Activated naive CD8-positive, alpha-beta T cell treated with anti-CD3 and anti-CD28 coated beads, Interleukin-2, amount 10 ng/mL, durations not matched to agents 7 days and 5 days (primary cell): ENCODE data around the gene SSTR5. TPM values are rescaled to one million over a fixed set of nuclear protein-coding genes. Genes with fewer than 3 reads are reported as not detected.

ENCODE experiments used
- ATAC-seq: fragments of 150-1000 bp; cut with Tn5 transposase; one replicate; pipeline ENCODE4 v1.10.0; 2021; ENCODE audit warnings: low read depth, moderate library complexity
- POLR2A ChIA-PET: fragments of 350-600 bp; sonication (Branson Sonifier 250); formaldehyde crosslinking; loops from one replicate; lab custom pipeline; 2021; ENCODE audit warnings: antibody characterized with exemption; lab: Charles Lee
- DNase-seq: peaks from one replicate; pipeline ENCODE4 v3.0.0; 2021
- H3K27ac Mint-ChIP-seq: one replicate; pipeline ENCODE4 v1.8.0; 2022; ENCODE audit warnings: mild to moderate bottlenecking, mixed read lengths
- H3K27me3 Mint-ChIP-seq: one replicate; pipeline ENCODE4 v1.8.0; 2022; ENCODE audit warnings: mild to moderate bottlenecking, moderate library complexity, mixed read lengths
- H3K36me3 Mint-ChIP-seq: one replicate; pipeline ENCODE4 v1.8.0; 2021; ENCODE audit warnings: mild to moderate bottlenecking, mixed read lengths
- H3K4me1 Mint-ChIP-seq: one replicate; pipeline ENCODE4 v1.8.0; 2021; ENCODE audit warnings: mixed read lengths
- H3K4me3 Mint-ChIP-seq: one replicate; pipeline ENCODE4 v1.8.0; 2022; ENCODE audit warnings: mild to moderate bottlenecking, moderate library complexity, mixed read lengths
- H3K9me3 Mint-ChIP-seq: one replicate; pipeline ENCODE4 v1.8.0; 2021; ENCODE audit warnings: mixed read lengths
- total RNA-seq, 2 experiments: library from RNA; stranded (reverse); gene quantifications; one replicate each; pipeline ENCODE4 v1.2.3, GENCODE V29; 2021

The SSTR5 gene
- total RNA-seq, 2 experiments from 2014 or later: not detected

- H3K36me3 Mint-ChIP-seq: no peaks in the 10 kb centered on the region
- DNase-seq: no peak
- no peak overlapping the region for H3K4me3 Mint-ChIP-seq
- H3K9me3 Mint-ChIP-seq: no peaks in the 10 kb centered on the region
- no peak for ATAC-seq
- H3K27ac Mint-ChIP-seq: no peak overlapping the region
- H3K27me3 Mint-ChIP-seq: peaks cover 2% of the 10 kb centered on the region
- no peaks in the 10 kb centered on the region for H3K4me1 Mint-ChIP-seq
- POLR2A ChIA-PET: no interaction called here
Measured at GRCh38 chr16:1108299-1109252, 36.0 kb downstream of the SSTR5 start.

- H3K27ac Mint-ChIP-seq: no peak overlapping the region
- H3K4me3 Mint-ChIP-seq: no peak overlapping the region
- DNase-seq (no peak), ATAC-seq (no peak)
- H3K4me1 Mint-ChIP-seq: no peaks in the 10 kb centered on the region
- H3K9me3 Mint-ChIP-seq: no peaks in the 10 kb centered on the region
- H3K27me3 Mint-ChIP-seq: no peaks in the 10 kb centered on the region
- no peaks in the 10 kb centered on the region for H3K36me3 Mint-ChIP-seq
- POLR2A ChIA-PET: no interaction called here
Measured at GRCh38 chr16:1109648-1110047, 37.1 kb downstream of the SSTR5 start.

DNA sequence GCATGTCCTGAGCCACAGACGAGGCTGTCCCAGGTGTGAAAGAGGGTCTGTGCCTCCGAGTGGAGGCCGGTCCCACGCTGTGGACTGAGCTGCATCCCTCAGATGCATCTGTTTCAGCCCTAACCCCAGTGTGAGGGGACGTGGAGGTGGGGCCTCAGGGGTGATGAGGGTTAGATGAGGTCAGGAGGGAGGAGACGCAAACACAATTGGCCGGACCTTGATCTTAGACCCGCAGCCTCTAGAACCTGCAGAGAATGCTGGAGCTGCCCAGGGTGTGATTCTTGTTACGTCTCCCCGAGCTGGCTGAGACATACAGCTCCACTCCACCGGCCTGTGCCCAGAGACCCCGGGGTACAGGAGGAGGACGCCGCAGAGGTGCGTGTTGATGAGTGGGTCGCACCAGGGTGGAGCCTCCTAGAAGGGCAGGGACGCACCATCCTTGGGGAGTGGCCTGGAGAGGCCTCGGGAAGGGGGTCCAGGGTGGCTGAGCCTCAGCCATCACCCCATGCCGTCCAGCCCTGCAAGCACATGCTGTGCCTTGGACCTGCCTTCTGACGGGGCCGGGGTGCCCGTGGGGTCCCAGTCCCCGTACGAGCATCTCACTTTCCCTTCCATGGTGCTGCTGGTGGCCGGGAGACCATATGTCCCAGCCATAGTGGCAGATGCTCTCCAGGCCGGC is 40.1 kb downstream of the SSTR5 start:
- POLR2A ChIA-PET: no interaction called here
- Mint-ChIP-seq H3K36me3 (no peaks in the 10 kb centered on the region), H3K4me3 (no peak overlapping the region), H3K9me3 (no peaks in the 10 kb centered on the region), H3K27me3 (no peaks in the 10 kb centered on the region), H3K27ac (no peak overlapping the region), H3K4me1 (no peaks in the 10 kb centered on the region)
- DNase-seq (no peak), ATAC-seq (no peak)

GRCh38 chr16:1113489-1113888 is 40.9 kb downstream of the SSTR5 start:
- no peak overlapping the region for H3K27ac Mint-ChIP-seq
- H3K4me3 Mint-ChIP-seq: no peak overlapping the region
- POLR2A ChIA-PET: no interaction called here

DNA sequence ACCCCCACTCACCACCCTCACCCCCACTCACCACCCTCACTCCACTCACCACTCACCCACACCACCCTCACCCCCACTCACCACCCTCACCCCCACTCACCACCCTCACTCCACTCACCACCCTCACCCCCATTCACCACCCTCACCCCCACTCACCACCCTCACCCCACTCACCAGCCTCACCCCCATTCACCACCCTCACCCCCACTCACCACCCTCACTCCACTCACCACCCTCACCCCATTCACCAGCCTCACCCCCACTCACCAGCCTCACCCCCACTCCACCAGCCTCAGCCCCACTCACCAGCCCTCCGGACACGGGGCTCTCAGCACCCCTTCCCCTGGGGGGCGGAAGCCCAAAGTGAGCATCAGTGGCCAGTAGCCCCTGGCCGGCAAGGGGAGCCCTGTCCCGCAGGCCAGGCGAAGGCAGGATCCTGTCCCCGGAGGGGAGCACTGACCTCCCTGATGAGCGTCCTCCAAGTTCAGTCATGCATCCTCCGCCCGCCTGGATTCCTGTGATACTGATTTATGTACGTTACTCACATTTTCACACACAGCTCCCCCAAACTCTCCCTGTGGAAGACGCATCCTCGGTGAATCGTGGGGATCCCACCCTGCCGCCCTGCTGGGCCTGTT is 41.5 kb downstream of the SSTR5 start:
- Mint-ChIP-seq H3K9me3 (no peaks in the 10 kb centered on the region), H3K4me3 (no peak overlapping the region), H3K27ac (no peak overlapping the region), H3K36me3 (no peaks in the 10 kb centered on the region), H3K27me3 (no peaks in the 10 kb centered on the region), H3K4me1 (no peaks in the 10 kb centered on the region)
- DNase-seq (no peak), ATAC-seq (no peak)
- POLR2A ChIA-PET: no interaction called here

More at GRCh38 chr16:1113489-1113888, 40.9 kb downstream of the SSTR5 start:
- Mint-ChIP-seq H3K27me3 (no peaks in the 10 kb centered on the region), H3K4me1 (no peaks in the 10 kb centered on the region), H3K36me3 (no peaks in the 10 kb centered on the region), H3K9me3 (no peaks in the 10 kb centered on the region)
- DNase-seq: no peak
- no peak for ATAC-seq

DNA sequence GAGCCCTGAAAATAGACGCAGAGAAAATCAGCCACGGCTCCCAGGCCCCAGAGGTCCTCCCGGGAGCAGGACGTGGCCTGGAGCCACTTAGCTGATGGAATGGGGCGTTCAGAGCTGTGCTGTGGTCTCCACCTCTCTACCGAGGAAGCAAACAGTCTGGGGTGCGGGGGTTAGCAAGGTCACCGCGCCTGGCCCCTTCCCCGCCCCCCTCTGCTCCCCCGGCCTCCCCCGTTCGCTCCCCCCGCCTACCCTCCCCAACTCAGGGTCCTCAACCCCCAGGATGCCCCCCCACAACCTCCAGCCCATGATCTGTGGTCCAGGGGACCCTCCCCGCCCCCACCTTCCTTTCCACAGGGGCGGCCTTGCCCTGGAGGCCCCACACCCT is 44.1 kb downstream of the SSTR5 start:
- DNase-seq: no peak
- no peaks in the 10 kb centered on the region for H3K36me3 Mint-ChIP-seq
- no peak overlapping the region for H3K27ac Mint-ChIP-seq
- POLR2A ChIA-PET: no interaction called here
- no peak overlapping the region for H3K4me3 Mint-ChIP-seq
- no peak for ATAC-seq
- H3K9me3 Mint-ChIP-seq: no peaks in the 10 kb centered on the region
- no peaks in the 10 kb centered on the region for H3K27me3 Mint-ChIP-seq
- no peaks in the 10 kb centered on the region for H3K4me1 Mint-ChIP-seq

DNA sequence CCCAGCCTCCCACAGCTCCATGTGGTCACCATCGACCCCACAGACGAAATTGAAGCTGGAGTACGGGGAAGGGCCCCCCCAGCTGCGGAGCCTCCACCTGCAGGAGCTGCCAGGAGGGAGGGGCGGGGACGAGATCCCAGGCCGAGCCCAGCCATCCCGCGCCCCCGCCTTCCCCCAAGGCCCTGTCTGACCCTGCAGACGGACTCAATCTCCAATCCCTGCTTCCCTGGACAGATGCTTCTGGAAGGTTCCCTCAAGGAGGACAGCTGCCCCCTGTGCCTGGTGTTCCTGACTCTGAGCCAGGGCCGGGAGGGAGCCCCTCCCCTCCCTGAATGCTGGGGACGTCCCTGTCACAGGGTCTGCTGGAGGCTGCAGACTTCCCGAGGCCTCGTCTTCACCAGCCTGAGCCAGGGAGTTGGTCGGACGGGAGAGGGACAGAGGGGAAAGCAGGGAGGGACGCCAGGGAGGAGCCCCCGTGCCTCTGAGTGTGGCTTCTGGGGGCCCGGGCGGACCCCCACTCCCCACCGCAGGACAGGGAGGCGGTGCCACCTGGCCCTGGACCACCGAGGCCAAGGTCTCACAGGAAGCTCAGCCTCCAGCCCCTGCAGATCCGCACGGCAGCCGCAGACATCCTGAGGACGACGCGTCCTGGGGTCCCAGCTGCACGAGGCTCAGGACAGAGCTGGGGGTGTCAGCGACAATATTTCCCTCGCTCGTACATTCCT is 44.8 kb downstream of the SSTR5 start:
- H3K4me3 Mint-ChIP-seq: no peak overlapping the region
- POLR2A ChIA-PET: no interaction called here
- ATAC-seq: no peak
- DNase-seq: no peak
- H3K36me3 Mint-ChIP-seq: no peaks in the 10 kb centered on the region
- H3K27ac Mint-ChIP-seq: no peak overlapping the region
- H3K27me3 Mint-ChIP-seq: no peaks in the 10 kb centered on the region
- H3K4me1 Mint-ChIP-seq: no peaks in the 10 kb centered on the region
- H3K9me3 Mint-ChIP-seq: no peaks in the 10 kb centered on the region

- H3K4me3 Mint-ChIP-seq: no peak overlapping the region
- H3K36me3 Mint-ChIP-seq: no peaks in the 10 kb centered on the region
- POLR2A ChIA-PET: no interaction called here
- ATAC-seq (no peak), DNase-seq (no peak)
- no peaks in the 10 kb centered on the region for H3K9me3 Mint-ChIP-seq
- no peak overlapping the region for H3K27ac Mint-ChIP-seq
- no peaks in the 10 kb centered on the region for H3K27me3 Mint-ChIP-seq
- H3K4me1 Mint-ChIP-seq: no peaks in the 10 kb centered on the region
Measured at GRCh38 chr16:1117926-1118325, 45.4 kb downstream of the SSTR5 start.

- POLR2A ChIA-PET: no interaction called here
- no peaks in the 10 kb centered on the region for H3K27me3 Mint-ChIP-seq
Measured at GRCh38 chr16:1119129-1119528, 46.6 kb downstream of the SSTR5 start.

DNA sequence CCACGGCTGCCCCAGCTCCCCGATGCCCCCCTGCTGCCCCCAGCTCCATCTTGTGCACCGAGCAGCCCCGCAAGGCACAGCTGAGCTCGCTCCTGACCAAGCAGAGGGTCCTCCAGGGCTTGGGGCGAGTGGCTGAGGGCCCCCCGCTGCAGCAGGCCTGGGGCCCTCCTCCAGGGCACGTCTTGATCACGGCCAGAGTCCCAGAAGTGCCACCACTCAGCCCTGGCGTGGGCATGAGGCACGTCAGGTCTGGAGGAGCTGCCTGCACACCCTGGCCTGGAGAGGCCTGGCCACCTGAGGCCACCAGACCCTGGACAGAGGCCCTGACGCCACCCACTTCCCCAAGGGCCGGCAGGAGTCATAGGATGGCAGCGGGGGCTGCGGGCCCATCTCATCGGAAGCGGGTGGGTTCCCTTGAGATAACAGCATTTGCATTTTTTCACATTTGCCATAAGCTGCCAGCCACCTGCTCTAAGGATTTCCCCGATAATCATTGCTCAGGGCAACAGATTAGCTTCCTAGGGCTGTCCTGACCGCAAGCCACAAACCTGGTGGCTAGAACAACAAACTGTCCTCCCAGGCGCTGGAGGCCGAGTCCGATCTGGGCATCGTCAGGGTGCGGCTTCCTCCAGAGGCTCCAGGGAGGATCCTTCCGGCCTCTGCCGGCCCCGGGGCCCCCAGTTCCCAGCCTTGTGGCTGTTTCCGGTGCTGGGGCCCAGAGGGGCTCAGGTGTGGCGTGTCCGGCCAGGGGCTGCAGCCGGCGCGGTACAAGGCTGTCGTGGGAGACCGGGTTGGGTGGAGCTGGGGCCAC is 47.4 kb downstream of the SSTR5 start:
- ATAC-seq (no peak), DNase-seq (no peak)
- no peaks in the 10 kb centered on the region for H3K4me1 Mint-ChIP-seq
- H3K9me3 Mint-ChIP-seq: no peaks in the 10 kb centered on the region
- POLR2A ChIA-PET: no interaction called here
- no peak overlapping the region for H3K27ac Mint-ChIP-seq
- no peaks in the 10 kb centered on the region for H3K36me3 Mint-ChIP-seq
- H3K27me3 Mint-ChIP-seq: no peaks in the 10 kb centered on the region
- no peak overlapping the region for H3K4me3 Mint-ChIP-seq

More at GRCh38 chr16:1119129-1119528, 46.6 kb downstream of the SSTR5 start:
- DNase-seq: no peak
- Mint-ChIP-seq H3K9me3 (no peaks in the 10 kb centered on the region), H3K36me3 (no peaks in the 10 kb centered on the region), H3K27ac (no peak overlapping the region), H3K4me3 (no peak overlapping the region), H3K4me1 (no peaks in the 10 kb centered on the region)
- ATAC-seq: no peak

DNA sequence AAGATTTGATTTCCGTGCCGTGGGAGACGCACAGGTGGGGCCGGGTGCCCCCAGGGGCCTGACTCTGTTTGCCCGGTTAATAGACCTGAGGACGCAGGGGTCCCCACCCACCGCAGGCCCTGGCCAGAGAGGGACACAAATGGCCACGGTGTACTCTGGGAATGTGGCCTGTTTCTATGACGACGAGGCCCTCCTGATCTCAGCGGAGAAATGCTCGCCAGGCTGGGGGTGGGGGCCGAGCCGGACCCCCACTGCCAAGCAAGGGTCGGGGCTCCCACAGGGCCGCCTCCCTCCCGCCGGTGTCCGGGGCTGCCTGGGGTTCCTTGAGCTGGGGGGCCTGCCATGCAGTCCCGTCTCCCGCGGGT is 48.0 kb downstream of the SSTR5 start:
- POLR2A ChIA-PET: no interaction called here
- Mint-ChIP-seq H3K4me1 (no peaks in the 10 kb centered on the region), H3K27ac (no peak overlapping the region), H3K27me3 (no peaks in the 10 kb centered on the region), H3K36me3 (no peaks in the 10 kb centered on the region), H3K9me3 (no peaks in the 10 kb centered on the region), H3K4me3 (no peak overlapping the region)
- DNase-seq (no peak), ATAC-seq (no peak)

DNA sequence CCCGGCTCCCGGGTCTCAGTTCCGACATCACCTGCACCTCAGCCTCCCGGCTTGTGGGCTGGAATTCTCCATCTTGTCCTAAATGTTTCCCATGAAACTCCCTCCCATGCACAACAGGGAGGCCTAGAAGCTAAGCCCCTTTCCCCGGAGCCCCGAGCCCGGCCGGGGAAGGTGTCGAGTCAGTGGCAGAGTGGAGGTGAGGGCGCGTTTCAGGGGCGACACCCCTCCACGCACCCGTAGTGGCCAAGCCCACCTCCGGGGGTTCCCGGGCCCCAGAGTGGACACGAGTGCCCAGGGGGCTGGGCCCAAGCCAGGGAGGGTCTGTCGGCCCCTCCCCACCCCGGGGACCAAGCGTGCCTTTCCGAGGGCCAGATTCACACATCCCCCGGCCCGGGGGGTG is 48.5 kb downstream of the SSTR5 start:
- H3K27ac Mint-ChIP-seq: no peak overlapping the region
- DNase-seq: no peak
- POLR2A ChIA-PET: no interaction called here
- H3K4me3 Mint-ChIP-seq: no peak overlapping the region
- H3K27me3 Mint-ChIP-seq: no peaks in the 10 kb centered on the region
- no peak for ATAC-seq
- no peaks in the 10 kb centered on the region for H3K9me3 Mint-ChIP-seq
- H3K36me3 Mint-ChIP-seq: no peaks in the 10 kb centered on the region
- no peaks in the 10 kb centered on the region for H3K4me1 Mint-ChIP-seq
